ENCODE data around the gene PIAS1. TPM values are rescaled to one million over a fixed set of nuclear protein-coding genes. Genes with fewer than 3 reads are reported as not detected.

The PIAS1 gene
- total RNA-seq, 1 donor from 2014 or later = 6.8 TPM

GRCh38 chr15:68113751-68114150 is 59.6 kb downstream of the PIAS1 start:
- TF ChIP-seq CTCF (IDR thresholded peaks at IDR 0.05; ENCODE audit: insufficient read depth, low read length, severe bottlenecking) = no peak
- DNase-seq (ENCODE audit: low read depth) (no peak), FAIRE-seq (no peak)
- Histone ChIP-seq H3K27me3 (ENCODE audit: control insufficient read depth, insufficient read depth, low read length) (no peaks in the 10 kb centered on the region), H3K36me3 (ENCODE audit: control insufficient read depth, insufficient read depth, low read length) (no peaks in the 10 kb centered on the region), H3K4me3 (ENCODE audit: low read depth, low read length) (no peak overlapping the region)

GRCh38 chr15:68114356-68114755 is 60.2 kb downstream of the PIAS1 start:
- peak; percentile 25 for DNase-seq (ENCODE audit: low read depth)
- Histone ChIP-seq H3K27me3 (ENCODE audit: control insufficient read depth, insufficient read depth, low read length) (no peaks in the 10 kb centered on the region), H3K4me3 (ENCODE audit: low read depth, low read length) (peak overlapping the region; percentile 7), H3K36me3 (ENCODE audit: control insufficient read depth, insufficient read depth, low read length) (no peaks in the 10 kb centered on the region)
- FAIRE-seq = no peak
- no peak for TF ChIP-seq CTCF (IDR thresholded peaks at IDR 0.05; ENCODE audit: insufficient read depth, low read length, severe bottlenecking)

- DNase-seq (ENCODE audit: low read depth) (no peak), FAIRE-seq (no peak)
- no peak for TF ChIP-seq CTCF (IDR thresholded peaks at IDR 0.05; ENCODE audit: insufficient read depth, low read length, severe bottlenecking)
- Histone ChIP-seq H3K4me3 (ENCODE audit: low read depth, low read length) (peak overlapping the region; percentile 7), H3K36me3 (ENCODE audit: control insufficient read depth, insufficient read depth, low read length) (no peaks in the 10 kb centered on the region), H3K27me3 (ENCODE audit: control insufficient read depth, insufficient read depth, low read length) (no peaks in the 10 kb centered on the region)
Measured at GRCh38 chr15:68114840-68115239, 60.7 kb downstream of the PIAS1 start.

- DNase-seq (ENCODE audit: low read depth) (no peak), FAIRE-seq (no peak)
- Histone ChIP-seq H3K27me3 (ENCODE audit: control insufficient read depth, insufficient read depth, low read length) (no peaks in the 10 kb centered on the region), H3K36me3 (ENCODE audit: control insufficient read depth, insufficient read depth, low read length) (no peaks in the 10 kb centered on the region), H3K4me3 (ENCODE audit: low read depth, low read length) (no peak overlapping the region)
- no peak for TF ChIP-seq CTCF (IDR thresholded peaks at IDR 0.05; ENCODE audit: insufficient read depth, low read length, severe bottlenecking)
Measured at GRCh38 chr15:68124700-68125099, 70.6 kb downstream of the PIAS1 start.

GRCh38 chr15:68126396-68126795 is 72.3 kb downstream of the PIAS1 start:
- FAIRE-seq (no peak), DNase-seq (ENCODE audit: low read depth) (peak; percentile 20)
- Histone ChIP-seq H3K36me3 (ENCODE audit: control insufficient read depth, insufficient read depth, low read length) (no peaks in the 10 kb centered on the region), H3K27me3 (ENCODE audit: control insufficient read depth, insufficient read depth, low read length) (no peaks in the 10 kb centered on the region), H3K4me3 (ENCODE audit: low read depth, low read length) (no peak overlapping the region)
- no peak for TF ChIP-seq CTCF (IDR thresholded peaks at IDR 0.05; ENCODE audit: insufficient read depth, low read length, severe bottlenecking)

- TF ChIP-seq CTCF (IDR thresholded peaks at IDR 0.05; ENCODE audit: insufficient read depth, low read length, severe bottlenecking) = no peak
- H3K4me3 ChIP-seq (ENCODE audit: low read depth, low read length) = no peak overlapping the region
- FAIRE-seq = no peak
Measured at GRCh38 chr15:68129072-68129471, 75.0 kb downstream of the PIAS1 start.

More at GRCh38 chr15:68129072-68129471, 75.0 kb downstream of the PIAS1 start:
- Histone ChIP-seq H3K36me3 (ENCODE audit: control insufficient read depth, insufficient read depth, low read length) (no peaks in the 10 kb centered on the region), H3K27me3 (ENCODE audit: control insufficient read depth, insufficient read depth, low read length) (no peaks in the 10 kb centered on the region)
- no peak for DNase-seq (ENCODE audit: low read depth)

Measured in bronchial epithelial cell (primary cell).